ENCODE measurements around the gene GAGE12H.
"Not testable (repeated sequence)": the region's sequence is repeated elsewhere in the genome, so short reads cannot be mapped to it uniquely, and the experiment has no call there.

GAGE12H gene, protein sequence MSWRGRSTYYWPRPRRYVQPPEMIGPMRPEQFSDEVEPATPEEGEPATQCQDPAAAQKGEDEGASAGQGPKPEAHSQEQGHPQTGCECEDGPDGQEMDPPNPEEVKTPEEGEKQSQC

DNA sequence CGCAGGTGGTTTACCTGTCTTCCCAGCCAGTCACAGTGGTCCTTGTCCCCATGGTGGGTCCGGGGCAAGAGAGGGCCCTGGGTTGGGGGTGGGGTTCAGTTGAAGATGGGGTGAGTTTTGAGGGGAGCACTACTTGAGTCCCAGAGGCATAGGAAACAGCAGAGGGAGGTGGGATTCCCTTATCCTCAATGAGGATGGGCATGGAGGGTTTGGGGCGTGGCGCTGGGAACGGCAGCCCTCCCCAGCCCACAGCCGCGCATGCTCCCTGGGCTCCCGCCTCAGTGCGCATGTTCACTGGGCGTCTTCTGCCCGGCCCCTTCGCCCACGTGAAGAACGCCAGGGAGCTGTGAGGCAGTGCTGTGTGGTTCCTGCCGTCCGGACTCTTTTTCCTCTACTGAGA is at the start of gene GAGE12H:
Gene GAGE12H, plus strand, starts transcription at position 301 of the 400 bp plus-strand sequence. CDS start 1,155 bp downstream, outside the sequence.
- in situ Hi-C loops (cut with HindIII; ENCODE audit: low pct_unique_long_range_greater_than_20kb, low sequenced_read_pairs); DNase-seq (ENCODE audit: low read depth in 1 of 2, low spot score in 1 of 2): not testable (repeated sequence)

DNA sequence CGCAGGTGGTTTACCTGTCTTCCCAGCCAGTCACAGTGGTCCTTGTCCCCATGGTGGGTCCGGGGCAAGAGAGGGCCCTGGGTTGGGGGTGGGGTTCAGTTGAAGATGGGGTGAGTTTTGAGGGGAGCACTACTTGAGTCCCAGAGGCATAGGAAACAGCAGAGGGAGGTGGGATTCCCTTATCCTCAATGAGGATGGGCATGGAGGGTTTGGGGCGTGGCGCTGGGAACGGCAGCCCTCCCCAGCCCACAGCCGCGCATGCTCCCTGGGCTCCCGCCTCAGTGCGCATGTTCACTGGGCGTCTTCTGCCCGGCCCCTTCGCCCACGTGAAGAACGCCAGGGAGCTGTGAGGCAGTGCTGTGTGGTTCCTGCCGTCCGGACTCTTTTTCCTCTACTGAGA is 47.9 kb upstream of the GAGE12H start, which contains the start of gene GAGE12C:
Gene GAGE12C, plus strand, starts transcription at position 301 of the 400 bp plus-strand sequence. CDS start 1,155 bp downstream, outside the sequence.
- DNase-seq (ENCODE audit: low read depth in 1 of 2, low spot score in 1 of 2); in situ Hi-C loops (cut with HindIII; ENCODE audit: low pct_unique_long_range_greater_than_20kb, low sequenced_read_pairs): not testable (repeated sequence)

DNA sequence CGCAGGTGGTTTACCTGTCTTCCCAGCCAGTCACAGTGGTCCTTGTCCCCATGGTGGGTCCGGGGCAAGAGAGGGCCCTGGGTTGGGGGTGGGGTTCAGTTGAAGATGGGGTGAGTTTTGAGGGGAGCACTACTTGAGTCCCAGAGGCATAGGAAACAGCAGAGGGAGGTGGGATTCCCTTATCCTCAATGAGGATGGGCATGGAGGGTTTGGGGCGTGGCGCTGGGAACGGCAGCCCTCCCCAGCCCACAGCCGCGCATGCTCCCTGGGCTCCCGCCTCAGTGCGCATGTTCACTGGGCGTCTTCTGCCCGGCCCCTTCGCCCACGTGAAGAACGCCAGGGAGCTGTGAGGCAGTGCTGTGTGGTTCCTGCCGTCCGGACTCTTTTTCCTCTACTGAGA is 38.3 kb upstream of the GAGE12H start, which contains the start of gene GAGE12D:
Gene GAGE12D, plus strand, starts transcription at position 301 of the 400 bp plus-strand sequence. CDS start 1,155 bp downstream, outside the sequence.
- DNase-seq (ENCODE audit: low read depth in 1 of 2, low spot score in 1 of 2); in situ Hi-C loops (cut with HindIII; ENCODE audit: low pct_unique_long_range_greater_than_20kb, low sequenced_read_pairs): not testable (repeated sequence)

DNA sequence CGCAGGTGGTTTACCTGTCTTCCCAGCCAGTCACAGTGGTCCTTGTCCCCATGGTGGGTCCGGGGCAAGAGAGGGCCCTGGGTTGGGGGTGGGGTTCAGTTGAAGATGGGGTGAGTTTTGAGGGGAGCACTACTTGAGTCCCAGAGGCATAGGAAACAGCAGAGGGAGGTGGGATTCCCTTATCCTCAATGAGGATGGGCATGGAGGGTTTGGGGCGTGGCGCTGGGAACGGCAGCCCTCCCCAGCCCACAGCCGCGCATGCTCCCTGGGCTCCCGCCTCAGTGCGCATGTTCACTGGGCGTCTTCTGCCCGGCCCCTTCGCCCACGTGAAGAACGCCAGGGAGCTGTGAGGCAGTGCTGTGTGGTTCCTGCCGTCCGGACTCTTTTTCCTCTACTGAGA is 28.8 kb upstream of the GAGE12H start, which contains the start of gene GAGE12E:
Gene GAGE12E, plus strand, starts transcription at position 301 of the 400 bp plus-strand sequence. CDS start 1,155 bp downstream, outside the sequence.
- DNase-seq (ENCODE audit: low read depth in 1 of 2, low spot score in 1 of 2); in situ Hi-C loops (cut with HindIII; ENCODE audit: low pct_unique_long_range_greater_than_20kb, low sequenced_read_pairs): not testable (repeated sequence)

DNA sequence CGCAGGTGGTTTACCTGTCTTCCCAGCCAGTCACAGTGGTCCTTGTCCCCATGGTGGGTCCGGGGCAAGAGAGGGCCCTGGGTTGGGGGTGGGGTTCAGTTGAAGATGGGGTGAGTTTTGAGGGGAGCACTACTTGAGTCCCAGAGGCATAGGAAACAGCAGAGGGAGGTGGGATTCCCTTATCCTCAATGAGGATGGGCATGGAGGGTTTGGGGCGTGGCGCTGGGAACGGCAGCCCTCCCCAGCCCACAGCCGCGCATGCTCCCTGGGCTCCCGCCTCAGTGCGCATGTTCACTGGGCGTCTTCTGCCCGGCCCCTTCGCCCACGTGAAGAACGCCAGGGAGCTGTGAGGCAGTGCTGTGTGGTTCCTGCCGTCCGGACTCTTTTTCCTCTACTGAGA is 19.2 kb upstream of the GAGE12H start, which contains the start of gene GAGE12F:
Gene GAGE12F, plus strand, starts transcription at position 301 of the 400 bp plus-strand sequence. CDS start 1,155 bp downstream, outside the sequence.
- DNase-seq (ENCODE audit: low read depth in 1 of 2, low spot score in 1 of 2); in situ Hi-C loops (cut with HindIII; ENCODE audit: low pct_unique_long_range_greater_than_20kb, low sequenced_read_pairs): not testable (repeated sequence)

DNA sequence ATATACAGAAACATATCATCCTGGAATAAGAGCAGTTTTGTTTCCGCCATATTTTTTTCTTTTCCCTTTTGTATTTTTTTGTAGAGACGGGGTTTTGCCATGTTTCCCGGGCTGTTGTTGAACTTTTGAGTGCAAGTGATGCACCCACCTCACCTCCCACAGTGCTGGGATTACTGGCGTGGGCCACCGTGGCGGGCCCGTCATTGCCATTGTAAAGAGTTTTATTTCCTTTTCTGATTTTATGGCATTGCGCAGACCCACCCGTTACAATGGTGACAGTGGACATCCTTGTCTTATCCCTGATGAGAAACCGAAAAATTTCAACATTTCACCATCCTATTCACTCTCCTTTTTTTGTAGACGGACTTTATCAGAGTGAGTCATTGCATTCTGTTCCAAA is 11.0 kb upstream of the GAGE12H start:
- DNase-seq (ENCODE audit: low read depth in 1 of 2, low spot score in 1 of 2); in situ Hi-C loops (cut with HindIII; ENCODE audit: low pct_unique_long_range_greater_than_20kb, low sequenced_read_pairs): not testable (repeated sequence)

DNA sequence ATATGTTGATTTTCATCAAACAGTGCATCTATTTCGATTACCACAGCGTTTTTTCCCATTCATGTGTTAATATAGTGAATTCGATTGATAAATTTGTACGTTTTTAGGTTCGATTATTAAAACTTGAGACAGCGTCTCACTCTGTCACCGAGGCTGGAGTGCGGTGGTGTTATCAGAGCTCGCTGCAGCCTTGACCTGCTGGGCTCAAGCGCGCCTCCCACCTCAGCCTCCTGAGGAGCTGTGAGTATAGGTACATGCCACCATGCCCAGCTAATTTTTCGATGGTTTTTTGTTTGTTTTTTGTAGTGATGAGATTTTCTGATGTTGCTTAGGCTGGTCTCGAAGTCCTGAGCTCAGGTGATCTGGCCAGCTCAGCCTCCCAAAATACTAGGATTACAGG is 10.6 kb upstream of the GAGE12H start:
- in situ Hi-C loops (cut with HindIII; ENCODE audit: low pct_unique_long_range_greater_than_20kb, low sequenced_read_pairs); DNase-seq (ENCODE audit: low read depth in 1 of 2, low spot score in 1 of 2): not testable (repeated sequence)

DNA sequence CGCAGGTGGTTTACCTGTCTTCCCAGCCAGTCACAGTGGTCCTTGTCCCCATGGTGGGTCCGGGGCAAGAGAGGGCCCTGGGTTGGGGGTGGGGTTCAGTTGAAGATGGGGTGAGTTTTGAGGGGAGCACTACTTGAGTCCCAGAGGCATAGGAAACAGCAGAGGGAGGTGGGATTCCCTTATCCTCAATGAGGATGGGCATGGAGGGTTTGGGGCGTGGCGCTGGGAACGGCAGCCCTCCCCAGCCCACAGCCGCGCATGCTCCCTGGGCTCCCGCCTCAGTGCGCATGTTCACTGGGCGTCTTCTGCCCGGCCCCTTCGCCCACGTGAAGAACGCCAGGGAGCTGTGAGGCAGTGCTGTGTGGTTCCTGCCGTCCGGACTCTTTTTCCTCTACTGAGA is 9.6 kb upstream of the GAGE12H start, which contains the start of gene GAGE12G:
Gene GAGE12G, plus strand, starts transcription at position 301 of the 400 bp plus-strand sequence. CDS start 1,155 bp downstream, outside the sequence.
- not testable (repeated sequence) for DNase-seq (ENCODE audit: low read depth in 1 of 2, low spot score in 1 of 2)

DNA sequence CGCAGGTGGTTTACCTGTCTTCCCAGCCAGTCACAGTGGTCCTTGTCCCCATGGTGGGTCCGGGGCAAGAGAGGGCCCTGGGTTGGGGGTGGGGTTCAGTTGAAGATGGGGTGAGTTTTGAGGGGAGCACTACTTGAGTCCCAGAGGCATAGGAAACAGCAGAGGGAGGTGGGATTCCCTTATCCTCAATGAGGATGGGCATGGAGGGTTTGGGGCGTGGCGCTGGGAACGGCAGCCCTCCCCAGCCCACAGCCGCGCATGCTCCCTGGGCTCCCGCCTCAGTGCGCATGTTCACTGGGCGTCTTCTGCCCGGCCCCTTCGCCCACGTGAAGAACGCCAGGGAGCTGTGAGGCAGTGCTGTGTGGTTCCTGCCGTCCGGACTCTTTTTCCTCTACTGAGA is 9.4 kb downstream of the GAGE12H start, which contains the start of gene GAGE2A:
Gene GAGE2A, plus strand, starts transcription at position 301 of the 400 bp plus-strand sequence. CDS start 1,155 bp downstream, outside the sequence.
- in situ Hi-C loops (cut with HindIII; ENCODE audit: low pct_unique_long_range_greater_than_20kb, low sequenced_read_pairs); DNase-seq (ENCODE audit: low read depth in 1 of 2, low spot score in 1 of 2): not testable (repeated sequence)

More for the DNA sequence above, 9.6 kb upstream of the GAGE12H start, which contains the start of gene GAGE12G:
- in situ Hi-C loops (cut with HindIII; ENCODE audit: low pct_unique_long_range_greater_than_20kb, low sequenced_read_pairs), result not testable (repeated sequence)

DNA sequence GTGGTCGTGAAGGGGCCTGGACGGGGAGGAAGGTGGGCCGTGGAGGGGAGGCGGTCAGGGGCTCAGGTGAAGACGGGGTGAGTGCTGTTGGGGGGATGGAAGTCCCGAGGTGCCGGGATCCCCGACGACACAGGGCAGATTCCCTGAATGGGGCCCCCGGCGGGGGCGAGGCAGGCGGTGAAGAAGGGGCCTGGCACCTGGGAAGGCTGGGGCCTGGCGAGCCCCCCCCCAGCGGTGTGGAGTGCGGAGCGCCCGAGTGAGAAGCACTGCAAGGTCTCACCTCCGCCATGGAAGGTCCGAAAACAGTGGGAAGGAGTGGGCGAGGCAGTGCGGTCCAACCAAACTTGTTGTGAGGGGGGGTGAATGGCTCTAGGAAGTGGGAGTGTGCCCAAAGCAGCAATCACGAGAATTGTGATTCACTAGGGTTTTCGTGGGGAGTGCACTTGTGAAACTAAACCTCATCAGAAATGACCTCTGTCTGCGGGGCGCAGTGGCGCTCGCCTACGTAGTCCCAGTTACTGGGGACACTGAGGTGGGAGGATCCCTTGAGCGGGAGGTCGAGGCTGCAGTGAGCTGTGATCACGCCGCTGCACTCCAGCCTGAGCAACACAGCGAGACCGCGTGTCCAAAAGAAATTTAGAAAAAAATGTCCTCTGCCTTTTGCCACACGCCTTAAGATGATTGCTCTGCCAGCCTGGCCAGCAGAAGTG is 10.2 kb downstream of the GAGE12H start:
- DNase-seq (ENCODE audit: low read depth in 1 of 2, low spot score in 1 of 2); in situ Hi-C loops (cut with HindIII; ENCODE audit: low pct_unique_long_range_greater_than_20kb, low sequenced_read_pairs): not testable (repeated sequence)

DNA sequence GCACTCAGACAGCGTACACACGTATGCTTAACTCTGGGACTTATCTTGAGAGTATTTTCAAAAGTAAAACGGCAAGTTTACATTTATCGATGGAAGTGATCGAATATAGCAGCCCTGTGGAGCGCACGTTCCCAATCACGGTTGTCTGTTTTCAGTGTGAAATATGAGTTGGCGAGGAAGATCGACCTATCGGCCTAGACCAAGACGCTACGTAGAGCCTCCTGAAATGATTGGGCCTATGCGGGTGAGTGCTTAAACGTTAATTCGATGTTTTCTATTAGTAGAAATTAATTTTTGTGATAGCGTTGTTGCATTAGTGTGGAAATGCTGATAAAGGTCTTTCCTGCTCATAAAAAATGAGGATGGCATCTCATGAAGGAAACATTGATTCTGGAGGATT is 10.7 kb downstream of the GAGE12H start:
- in situ Hi-C loops (cut with HindIII; ENCODE audit: low pct_unique_long_range_greater_than_20kb, low sequenced_read_pairs); DNase-seq (ENCODE audit: low read depth in 1 of 2, low spot score in 1 of 2): not testable (repeated sequence)

DNA sequence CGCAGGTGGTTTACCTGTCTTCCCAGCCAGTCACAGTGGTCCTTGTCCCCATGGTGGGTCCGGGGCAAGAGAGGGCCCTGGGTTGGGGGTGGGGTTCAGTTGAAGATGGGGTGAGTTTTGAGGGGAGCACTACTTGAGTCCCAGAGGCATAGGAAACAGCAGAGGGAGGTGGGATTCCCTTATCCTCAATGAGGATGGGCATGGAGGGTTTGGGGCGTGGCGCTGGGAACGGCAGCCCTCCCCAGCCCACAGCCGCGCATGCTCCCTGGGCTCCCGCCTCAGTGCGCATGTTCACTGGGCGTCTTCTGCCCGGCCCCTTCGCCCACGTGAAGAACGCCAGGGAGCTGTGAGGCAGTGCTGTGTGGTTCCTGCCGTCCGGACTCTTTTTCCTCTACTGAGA is 19.0 kb downstream of the GAGE12H start, which contains the start of gene GAGE1:
Gene GAGE1, plus strand, starts transcription at position 301 of the 400 bp plus-strand sequence. CDS start 1,155 bp downstream, outside the sequence.
- in situ Hi-C loops (cut with HindIII; ENCODE audit: low pct_unique_long_range_greater_than_20kb, low sequenced_read_pairs); DNase-seq (ENCODE audit: low read depth in 1 of 2, low spot score in 1 of 2): not testable (repeated sequence)

DNA sequence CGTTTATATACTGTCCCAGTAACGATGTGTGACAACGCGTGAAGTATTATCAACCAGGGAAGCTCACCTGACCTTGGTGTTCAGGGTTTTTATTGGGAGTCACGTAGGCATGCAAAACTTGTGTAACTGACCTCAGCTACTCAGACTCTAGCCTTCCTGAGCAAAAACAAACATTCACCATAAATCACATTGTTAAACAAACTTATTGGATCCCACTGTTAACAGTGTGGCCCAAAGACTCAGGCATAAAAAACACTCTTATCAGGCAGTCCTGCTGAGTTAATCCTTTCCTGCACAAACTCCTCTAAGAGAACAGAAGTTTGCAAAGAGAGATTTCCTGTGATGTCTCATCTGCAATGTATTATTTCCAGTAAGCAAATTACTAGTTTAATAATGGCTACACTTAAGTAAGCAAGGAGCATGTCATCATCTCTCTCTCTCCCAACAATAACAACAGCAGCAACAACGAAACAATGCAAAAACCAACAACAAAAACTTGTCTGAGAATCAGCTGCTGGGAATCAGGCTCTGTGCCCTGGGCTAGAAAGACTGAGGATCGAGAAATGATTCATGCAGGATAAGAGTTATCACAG is 31.1 kb downstream of the GAGE12H start:
- no peak for TF ChIP-seq JUND (IDR thresholded peaks at IDR 0.05; ENCODE audit: low read depth)
- in situ Hi-C loops (cut with HindIII; ENCODE audit: low pct_unique_long_range_greater_than_20kb, low sequenced_read_pairs), result no loop called here
- no peak for DNase-seq (ENCODE audit: low read depth in 1 of 2, low spot score in 1 of 2)
